ENCODE data around the gene SFXN3.
"Not testable (repeated sequence)": the region's sequence is repeated elsewhere in the genome, so short reads cannot be mapped to it uniquely, and the experiment has no call there.

Gene SFXN3

DNA sequence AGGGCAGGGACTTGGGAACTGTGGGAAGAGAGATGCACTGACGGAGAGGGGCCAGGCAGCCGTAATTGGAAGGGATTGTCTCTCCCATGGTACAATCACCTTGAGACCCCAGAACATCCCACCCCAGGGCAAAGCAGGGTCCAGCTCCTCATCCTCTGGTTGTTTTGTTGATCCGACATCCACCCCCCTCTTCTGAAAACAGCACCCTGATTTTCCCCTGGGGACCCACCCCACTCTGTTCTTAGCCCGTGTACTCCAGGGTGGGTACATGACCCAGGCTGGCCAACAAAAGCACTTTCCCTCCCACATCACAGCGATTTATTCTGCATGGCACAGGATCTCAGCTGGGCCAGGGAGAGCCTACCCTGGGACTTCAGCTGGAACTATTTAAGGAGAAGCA lies 14.2 kb upstream of the SFXN3 start:
- no peak for FAIRE-seq

DNA sequence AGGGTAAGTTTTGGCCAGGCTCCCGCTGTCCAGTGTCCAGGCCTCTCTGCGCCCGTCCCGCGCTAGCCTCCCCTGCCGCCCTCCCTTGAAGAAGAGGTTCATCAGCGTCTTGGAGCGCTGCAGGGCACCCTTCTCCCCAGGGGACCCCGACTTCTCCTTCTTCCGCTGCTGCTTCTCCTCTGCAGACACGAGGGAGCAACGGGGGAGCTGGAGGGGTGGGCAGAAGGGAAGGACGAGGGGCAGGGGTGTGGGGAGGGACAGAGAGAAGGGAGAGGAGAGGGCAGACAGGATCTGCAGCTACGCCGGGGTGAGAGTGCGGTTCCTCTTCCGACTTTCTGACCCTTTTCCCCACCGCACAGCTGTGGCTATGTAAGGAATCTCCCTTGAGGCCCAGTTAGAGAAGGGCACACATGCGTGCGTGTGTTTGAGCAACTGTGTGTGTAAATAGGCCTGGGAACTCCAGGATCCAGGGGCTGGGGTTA lies 12.9 kb upstream of the SFXN3 start:
- no peak for FAIRE-seq

DNA sequence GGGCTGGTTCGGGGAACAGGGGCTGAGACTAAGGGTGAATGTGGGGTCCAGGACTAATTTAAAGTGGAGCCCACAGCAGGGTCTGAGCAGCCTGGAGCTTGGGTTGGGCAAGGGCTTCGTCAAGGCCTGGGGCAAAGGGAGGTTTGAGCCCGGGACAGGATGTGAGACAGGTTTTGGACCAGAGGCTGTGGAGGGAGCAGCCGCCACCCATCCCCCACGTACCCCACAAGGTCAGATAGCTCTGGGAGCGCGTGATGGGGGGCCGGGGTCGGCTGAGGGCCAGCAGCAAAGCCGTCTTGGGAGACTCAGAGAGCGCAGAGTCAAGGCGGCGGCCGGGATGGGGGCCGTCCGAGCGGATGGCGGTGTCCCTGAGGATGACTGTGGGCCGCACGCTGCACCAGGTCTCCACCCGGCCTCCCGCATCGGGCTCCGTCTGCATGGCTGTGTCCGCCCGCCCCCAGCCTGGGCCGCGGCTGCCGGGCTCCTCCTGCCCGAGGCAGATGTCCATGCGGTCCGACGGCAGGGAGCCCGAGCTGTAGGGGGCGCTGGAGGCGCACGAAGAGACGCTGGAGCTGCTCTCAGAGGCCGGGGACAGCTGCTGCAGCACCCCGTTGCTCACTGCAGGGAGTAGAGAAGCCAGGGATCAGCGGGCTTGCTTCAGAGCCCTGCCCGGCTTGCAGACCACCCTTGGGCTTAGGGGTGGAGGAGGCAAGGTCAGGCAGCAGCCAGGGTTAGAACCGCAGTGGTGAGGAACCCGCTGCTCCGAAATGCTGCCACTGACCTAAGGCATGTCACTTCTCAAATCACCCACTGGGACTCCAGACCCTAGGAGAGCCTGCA lies 12.2 kb upstream of the SFXN3 start:
- FAIRE-seq: no peak

DNA sequence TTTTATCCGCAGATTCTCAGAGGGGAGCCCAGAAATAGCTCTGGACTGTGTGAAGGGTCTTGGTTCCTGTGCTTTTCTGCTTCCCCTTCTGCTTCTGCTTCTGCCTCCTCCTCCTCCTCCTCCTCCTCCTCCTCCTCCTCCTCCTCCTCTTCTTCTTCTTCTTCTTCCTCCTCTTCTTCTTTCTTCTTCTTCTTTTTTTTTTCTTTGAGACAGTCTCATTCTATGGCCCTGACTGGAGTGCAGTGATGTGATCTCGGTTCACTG lies 11.7 kb upstream of the SFXN3 start:
- FAIRE-seq: no peak

DNA sequence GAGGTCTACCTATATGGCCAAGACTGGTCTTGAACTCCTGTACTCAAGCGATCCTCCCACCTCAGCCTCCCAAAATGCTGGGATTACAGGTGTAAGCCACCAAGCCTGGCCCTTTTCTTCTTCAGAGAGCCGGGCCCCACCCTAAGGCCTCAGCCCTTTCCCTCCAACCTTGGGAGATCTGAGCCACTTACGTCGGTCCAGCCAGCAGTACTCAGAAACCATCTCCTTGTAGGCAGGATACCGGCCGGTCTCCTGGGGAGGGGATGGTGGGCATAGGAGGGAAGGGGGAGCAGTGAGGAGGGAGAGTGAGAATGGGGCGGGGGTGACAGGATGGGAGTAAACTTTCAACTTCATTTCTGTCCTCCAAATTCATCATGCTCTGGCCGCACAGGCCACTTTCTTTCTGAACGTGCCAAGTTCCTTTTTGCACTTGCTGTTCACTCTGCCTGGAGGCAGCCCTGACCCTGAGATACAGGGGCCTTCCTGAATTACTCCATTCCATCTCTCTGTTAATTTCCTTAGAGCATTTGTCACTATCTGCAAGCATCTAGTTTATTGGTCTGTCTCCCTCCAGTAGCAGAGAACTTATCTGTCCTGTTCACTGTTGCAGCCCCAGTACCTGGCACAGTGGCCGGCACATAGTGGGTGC lies 10.5 kb upstream of the SFXN3 start:
- no peak for FAIRE-seq

DNA sequence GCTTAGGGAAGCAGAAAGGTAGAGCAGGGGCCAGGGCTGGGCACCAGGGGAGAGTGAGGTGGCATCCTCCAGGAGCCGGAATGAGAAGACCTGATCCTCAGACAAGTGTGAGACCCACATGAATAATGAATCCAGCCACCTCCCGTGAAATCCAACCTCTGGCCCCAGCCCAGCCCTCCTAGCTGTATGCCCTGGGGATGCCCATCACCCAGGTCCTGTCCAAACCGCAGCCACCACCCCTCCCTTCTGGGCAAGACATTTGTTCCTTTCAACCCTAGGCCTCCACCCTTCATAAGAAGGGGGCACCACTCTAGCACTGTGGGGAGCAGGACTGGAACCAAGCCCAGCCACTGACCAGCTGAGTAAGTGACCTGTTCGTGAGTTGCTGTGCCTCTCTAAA lies 9.8 kb upstream of the SFXN3 start:
- no peak for FAIRE-seq

DNA sequence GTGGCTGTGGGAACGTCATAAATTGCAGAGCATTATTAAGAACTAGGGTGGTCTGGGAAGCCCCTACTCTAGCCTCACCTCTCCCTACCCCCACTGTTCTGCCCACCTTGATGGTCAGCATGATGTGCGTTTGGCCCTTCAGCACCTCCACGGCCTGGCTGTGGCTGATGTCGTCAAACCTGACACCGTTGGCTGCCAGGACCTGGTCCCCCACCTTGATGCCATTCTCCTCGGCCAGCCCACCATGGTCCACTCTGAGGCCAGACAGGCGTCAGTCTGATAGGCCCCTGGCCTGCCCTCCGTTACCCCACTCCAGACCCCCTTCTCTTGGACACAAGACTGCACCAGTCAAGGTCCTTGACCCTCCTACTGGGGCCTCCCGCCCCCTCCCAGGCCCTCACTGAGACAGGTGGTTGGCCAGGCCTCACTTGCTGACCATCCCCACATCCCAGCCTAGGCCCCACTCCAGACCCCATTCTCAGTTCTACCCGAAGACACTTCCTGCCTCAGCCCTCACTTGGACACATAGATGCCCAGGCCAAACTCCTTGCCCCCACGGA lies 9.3 kb upstream of the SFXN3 start:
- no peak for FAIRE-seq

DNA sequence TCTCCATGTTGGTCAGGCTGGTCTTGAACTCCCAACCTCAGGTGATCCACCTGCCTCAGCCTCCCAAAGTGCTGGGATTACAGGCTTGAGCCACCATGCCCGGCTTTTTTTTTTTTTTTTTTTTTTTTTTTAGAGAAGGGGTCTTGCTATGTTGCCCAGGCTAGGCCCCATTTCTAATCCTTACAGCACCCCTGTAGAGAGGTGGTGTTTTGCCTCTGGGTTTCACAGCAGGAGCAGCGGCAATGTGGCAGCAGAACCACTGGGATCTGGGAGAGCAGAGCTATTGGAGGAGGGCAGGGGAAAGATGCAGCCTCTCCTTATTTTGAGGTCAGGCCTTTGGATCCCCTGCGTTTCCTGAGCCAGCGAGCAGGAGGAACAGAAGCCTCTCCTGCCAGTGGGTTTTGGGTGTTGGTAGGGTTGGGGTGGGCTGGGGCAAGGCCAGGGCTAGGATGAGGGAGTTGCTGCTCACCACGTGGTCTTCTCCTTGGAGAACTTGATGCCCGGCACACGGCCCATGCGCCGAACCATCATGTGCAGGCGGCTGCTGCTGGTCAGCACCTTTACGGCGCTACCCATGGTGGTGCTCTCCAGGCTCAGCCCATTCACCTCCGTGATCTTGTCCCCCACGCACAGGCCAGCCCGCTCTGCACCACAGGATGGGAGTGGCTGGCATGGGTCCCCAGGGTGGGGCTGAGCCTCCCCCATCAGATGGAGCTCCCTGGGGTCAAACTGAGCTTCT lies 7.9 kb upstream of the SFXN3 start:
- no peak for FAIRE-seq

DNA sequence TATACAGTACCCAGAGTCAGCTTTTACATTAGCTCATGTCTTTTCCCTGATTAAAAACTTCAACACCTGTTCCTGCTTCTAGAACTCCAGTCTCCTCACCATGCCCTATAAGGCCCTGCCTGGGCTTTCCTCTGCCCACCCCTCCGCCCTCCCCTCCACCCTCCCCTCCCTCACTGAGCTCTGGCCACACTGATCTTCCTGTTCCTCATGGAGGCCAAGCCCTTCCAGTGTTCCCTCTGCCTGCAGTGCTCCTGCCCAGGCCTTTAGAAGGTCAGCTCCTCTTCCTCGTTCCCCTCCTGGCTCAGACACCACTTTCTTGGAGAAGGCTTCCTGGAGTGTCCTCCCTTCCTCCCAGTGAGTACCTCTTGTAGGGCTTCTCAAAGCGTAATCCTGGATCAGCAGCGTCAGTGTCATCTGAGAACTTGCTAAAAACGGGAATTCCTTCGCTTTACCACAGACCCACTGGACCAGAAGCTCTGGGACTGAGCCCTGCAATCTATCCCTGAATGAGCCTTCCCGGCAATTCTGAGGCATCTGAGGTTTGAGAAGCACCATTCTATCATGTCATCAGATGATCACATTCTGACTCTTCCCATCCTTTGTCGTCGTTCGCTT lies 3.8 kb upstream of the SFXN3 start:
- FAIRE-seq: no peak

DNA sequence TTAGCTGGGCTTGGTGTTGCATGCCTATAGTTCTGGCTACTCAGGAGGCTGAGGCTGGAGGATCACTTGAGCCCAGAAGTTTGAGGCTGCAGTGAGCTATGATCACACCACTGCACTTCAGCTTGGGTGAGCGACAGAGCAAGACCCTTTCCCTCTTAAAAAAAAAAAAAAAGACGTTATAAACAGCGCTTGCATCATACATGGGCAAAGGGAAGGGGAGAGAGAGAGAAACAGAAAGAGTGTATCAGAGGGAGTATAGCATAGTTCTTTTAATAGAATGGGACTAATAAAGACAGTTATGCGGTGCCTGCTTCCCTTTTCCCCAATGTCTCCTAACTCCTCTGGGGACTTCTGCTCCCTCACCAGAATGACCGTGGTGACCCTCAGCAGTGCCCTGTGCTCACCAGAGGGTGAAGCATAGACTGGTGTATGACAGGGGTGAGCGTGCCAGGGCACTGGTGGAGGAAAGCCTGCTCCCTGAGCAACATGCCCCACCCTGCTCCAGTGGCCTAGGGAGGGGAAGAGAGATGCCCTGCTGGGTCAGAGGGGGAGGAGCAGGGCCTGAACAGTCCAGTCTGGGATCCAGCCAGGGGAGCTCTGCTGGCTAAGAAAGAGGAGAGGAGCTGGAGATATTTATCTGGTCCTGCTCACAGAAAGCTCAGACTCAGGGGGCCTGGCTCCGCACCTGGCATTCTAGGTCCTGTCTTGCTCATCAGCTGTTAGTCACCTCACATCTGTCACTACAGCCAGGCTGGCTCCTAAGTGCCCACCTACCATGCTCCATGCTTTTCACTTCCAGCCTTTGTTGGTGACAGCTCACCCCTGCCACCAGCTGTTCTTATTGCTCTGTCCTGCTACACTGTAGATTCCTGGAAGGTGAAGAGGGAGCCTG lies 2.3 kb upstream of the SFXN3 start:
- no peak for FAIRE-seq

DNA sequence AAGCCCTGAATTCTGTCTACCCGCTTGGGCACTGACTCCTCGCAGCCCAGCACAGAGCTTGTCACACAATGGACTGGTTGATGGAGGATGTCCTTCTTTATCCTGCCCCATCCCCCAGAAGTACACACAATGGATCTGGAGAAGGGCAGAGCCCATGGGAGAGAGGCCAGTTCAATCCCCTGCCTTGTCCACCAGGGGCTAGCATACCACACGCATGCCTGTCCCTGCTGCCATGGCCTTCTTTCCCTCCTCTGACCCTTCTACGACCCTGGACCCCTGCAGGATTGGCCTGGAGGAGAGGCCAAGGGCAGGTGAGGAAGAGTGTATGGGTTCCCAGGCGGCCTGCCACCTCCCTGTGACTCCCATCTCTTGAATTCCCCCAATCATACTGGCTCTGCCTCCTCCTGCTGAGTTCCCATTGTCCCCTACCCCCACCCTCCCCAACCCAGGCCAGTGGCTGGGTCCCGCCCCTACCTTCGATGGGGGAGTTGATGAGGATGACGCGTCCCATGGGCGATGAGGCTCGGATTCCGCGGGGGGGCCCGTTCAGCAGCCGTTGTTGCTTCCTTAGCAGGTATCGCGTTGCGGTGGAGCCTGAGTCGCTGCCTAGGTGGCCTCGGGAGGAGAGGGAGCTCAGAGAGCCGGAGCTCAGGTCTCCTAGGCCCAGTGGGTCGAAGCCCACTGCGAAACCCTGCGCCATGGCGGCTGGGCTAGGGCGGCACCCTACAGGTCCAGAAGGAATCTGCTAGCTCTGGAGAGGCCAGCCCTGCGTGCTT lies 1.3 kb upstream of the SFXN3 start:
- no peak for FAIRE-seq

DNA sequence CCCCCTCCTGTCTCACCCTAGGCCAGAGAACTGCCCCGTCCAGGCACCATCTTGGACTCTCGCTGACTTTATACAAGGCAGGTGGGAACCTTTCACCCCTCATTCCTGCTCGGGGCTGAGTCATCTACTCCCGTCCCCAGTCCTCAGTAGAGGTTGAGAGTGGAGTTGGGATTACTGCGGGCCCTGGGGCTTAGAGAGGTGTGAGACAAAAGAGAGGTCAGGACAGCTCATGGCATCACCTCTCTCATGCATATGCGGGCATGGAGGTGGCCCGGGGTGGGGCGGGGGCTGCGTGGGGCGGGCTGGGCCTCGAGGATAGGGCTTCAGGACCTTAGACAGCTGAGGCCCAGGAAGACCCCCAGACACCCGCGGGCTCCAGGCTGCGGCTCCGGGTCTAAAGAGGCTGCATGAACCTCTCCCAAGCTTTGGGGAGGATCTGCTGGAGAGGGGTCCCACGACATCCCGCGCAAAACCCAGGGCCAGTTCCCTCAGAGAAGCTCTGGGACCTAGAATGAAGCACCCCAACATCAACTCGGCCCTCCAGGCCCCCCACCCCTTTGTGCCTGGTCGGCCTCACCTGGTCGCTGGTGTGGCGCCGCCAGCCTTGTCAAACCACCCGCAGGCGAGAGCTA lies 422 bp upstream of the SFXN3 start:
- no peak for FAIRE-seq

DNA sequence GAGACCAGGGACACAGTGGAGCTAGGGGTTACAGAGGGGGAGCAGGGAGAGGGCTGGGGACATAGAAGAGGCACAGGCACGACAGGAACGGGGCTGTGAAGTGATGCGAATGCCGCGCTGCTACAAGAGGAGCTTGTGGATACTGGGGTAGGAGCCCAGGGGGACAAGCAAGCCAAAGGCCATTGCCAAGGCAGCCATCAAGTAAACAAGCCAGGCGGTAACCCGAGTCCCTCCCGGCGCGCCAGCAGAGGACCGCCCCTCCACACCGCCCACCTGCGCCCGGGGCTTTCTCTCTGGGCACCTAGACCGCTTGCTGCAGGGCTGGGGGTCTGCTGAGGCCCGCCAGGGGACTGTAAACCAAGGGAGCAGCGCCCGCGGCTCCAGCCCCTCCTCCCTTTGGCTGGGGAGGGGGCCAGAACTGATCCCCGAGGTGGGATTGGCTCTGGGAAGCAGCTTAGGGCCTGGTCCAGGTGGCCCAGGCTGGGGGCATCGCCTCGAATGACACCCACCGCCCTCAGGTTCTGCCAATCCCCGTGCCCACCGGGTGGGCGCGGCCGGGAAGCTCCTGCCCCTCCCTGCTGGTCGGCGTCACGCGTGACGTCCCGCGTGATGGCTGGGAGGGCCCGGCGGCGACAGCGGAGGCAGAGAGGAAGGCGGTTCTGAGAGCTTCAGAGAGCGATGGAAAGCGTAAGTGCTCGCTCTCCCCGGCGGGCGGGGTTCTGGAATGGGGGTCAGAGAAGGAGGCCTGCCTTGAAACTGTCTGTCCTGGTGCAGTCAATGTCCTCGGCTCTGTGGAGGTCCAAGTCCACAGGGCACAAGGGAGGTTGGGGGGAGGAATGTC lies 982 bp downstream of the SFXN3 start:
- no peak for FAIRE-seq

DNA sequence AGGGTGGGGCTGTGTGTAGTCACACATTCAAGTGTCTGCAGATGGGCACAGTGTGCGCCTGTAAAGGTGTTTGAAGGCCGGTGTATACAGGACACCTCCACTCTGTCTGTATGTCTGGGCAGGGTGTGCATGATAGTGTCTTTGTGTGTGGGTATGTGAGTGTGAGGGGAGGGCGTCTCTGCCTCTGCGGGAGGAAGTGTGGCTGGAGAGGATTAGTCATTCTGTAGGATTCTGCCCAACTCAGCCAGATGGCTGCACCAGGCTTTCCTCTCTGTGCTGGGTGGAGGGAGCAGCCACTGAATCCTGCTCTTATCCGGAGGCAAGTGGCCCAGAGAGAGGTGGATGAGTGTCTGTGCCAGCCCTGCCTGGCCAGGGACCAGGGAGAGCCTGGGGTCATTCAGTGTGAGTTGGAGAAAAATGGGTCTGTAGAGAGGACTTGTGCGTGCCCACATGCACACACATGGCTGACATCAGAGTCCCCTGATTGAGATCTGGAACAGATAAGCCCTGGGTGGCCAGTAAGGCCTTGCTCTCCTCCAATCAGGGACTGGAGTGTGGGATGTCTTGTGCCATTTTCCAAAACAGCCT lies 1.7 kb downstream of the SFXN3 start:
- FAIRE-seq: no peak

DNA sequence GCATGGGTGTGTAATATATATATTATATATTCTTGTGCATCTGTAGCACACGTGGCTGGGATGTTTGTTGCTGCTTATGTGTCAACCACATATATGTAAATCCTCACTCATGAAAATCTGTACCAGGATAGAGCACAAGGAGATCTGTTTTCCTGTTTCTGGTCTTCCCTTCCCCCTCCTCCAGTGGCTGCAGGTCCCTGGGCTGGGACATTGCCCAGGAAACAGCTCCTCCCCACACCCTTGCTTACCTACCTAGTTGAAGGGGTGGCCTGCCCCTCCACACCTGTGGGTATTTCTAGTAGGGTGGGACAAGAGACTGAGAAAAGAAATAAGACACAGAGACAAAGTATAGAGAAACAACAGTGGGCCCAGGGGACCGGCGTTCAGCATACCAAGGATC lies 2.2 kb downstream of the SFXN3 start:
- no peak for FAIRE-seq

DNA sequence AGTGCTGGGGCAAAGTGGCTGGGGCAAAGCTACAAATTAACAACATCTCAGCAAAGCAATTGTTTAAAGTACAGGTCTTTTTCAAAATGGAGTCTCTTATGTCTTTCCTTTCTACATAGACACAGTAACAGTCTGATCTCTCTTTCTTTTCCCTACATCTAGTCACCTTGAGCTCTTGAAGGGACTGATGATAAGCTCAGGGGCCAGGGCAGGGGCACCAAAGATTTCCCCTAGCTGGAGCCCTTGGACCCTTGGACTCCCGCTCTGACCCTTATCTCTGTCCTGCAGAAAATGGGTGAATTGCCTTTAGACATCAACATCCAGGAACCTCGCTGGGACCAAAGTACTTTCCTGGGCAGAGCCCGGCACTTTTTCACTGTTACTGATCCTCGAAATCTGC lies 3.4 kb downstream of the SFXN3 start:
- not testable (repeated sequence) for FAIRE-seq

DNA sequence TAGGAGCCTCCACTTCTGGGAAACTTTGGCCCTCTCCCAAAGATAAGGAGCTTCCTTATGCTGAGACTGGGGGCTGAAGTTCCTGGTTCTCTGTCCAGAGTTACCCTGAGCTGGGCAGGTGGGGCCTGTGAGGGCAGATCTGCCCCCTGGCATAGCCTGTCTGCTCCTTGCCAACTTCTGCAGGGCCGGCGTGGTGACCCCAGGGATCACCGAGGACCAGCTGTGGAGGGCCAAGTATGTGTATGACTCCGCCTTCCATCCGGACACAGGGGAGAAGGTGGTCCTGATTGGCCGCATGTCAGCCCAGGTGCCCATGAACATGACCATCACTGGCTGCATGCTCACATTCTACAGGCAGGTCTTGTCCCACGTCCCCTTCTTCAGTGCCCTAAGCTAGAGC lies 4.3 kb downstream of the SFXN3 start:
- FAIRE-seq: no peak

DNA sequence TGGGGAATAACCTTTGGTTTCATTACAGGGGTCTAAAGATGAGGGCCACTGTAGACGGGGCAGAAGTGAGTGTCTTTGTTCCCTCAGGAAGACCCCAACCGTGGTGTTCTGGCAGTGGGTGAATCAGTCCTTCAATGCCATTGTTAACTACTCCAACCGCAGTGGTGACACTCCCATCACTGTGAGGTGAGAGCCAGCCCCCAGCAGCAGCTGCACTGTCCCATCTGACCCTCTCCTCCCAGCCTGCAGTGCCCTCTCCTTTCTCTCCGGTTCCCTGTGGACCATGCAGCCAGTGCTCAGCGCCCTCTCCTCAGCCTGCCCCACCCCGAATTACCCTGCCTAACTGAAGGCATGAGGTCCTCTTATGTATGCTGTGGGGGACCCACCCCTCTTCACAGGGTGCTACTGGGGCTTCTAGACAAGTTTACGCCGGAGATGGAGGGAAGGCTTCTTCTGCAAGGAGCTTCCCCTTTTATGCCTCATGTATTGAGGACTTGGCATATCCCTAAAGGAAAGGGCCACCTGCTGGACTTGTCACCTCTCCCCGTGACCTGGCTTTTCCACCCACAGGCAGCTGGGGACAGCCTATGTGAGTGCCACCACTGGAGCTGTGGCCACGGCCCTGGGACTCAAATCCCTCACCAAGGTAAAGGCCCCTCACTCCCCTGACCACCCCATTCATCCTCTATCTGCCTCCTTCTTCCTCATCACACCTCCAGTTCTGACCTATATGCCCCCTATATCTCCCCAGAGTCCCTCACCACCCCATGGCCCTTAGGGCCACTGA lies 5.1 kb downstream of the SFXN3 start:
- FAIRE-seq: no peak

DNA sequence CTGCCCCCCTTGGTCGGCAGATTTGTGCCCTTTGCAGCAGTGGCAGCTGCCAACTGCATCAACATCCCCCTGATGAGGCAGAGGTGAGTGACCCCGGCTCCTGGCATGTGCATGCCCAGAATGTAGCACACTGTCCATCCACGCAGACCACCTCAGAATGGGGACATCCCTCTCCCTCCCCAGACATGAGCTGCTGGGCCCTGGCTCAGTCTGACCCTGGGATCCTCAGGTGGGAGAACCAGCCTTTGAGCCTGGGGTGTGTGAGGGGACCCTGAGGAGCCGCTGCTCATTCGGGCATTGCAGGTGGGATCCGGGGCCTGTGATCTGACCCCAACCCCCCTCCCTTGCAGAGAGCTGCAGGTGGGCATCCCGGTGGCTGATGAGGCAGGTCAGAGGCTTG lies 5.7 kb downstream of the SFXN3 start:
- no peak for FAIRE-seq
